ENCODE measurements around the gene TBC1D22A. TPM values are rescaled to one million over a fixed set of nuclear protein-coding genes. Genes with fewer than 3 reads are reported as not detected.

Gene TBC1D22A
- total RNA-seq, 1 donor from 2014 or later, result 23.2 TPM

- Mint-ChIP-seq H3K36me3 (ENCODE audit: insufficient read depth) (peaks cover 6% of the 10 kb centered on the region), H3K27ac (no peak overlapping the region), H3K9me3 (ENCODE audit: low read depth) (peaks cover 6% of the 10 kb centered on the region), H3K4me1 (ENCODE audit: low read depth) (peaks cover 20% of the 10 kb centered on the region), H3K4me3 (ENCODE audit: low read depth) (no peak overlapping the region), H3K27me3 (no peaks in the 10 kb centered on the region)
- TF ChIP-seq CTCF (IDR thresholded peaks at IDR 0.05; ENCODE audit: unreplicated experiment), result no peak
- DNase-seq (ENCODE audit: low spot score, unreplicated experiment), result no peak
Observed at GRCh38 chr22:46758121-46758520, 4.3 kb upstream of the TBC1D22A start.

GRCh38 chr22:46758867-46759290, 3.6 kb upstream of the TBC1D22A start:
- DNase-seq (ENCODE audit: low spot score, unreplicated experiment), result peak; percentile 45
- H3K9me3 Mint-ChIP-seq (ENCODE audit: low read depth), result peaks cover 6% of the 10 kb centered on the region
- H3K27ac Mint-ChIP-seq, result peak overlapping the region; percentile 35
- H3K27me3 Mint-ChIP-seq, result no peaks in the 10 kb centered on the region
- peaks cover 6% of the 10 kb centered on the region for H3K36me3 Mint-ChIP-seq (ENCODE audit: insufficient read depth)
- peak; percentile 76 for TF ChIP-seq CTCF (IDR thresholded peaks at IDR 0.05; ENCODE audit: unreplicated experiment)
- peaks cover 23% of the 10 kb centered on the region for H3K4me1 Mint-ChIP-seq (ENCODE audit: low read depth)
- no peak overlapping the region for H3K4me3 Mint-ChIP-seq (ENCODE audit: low read depth)

- H3K4me3 Mint-ChIP-seq (ENCODE audit: low read depth), result peak overlapping the region; percentile 99
- peaks cover 29% of the 10 kb centered on the region for H3K4me1 Mint-ChIP-seq (ENCODE audit: low read depth)
- no peaks in the 10 kb centered on the region for H3K27me3 Mint-ChIP-seq
- peaks cover 6% of the 10 kb centered on the region for H3K36me3 Mint-ChIP-seq (ENCODE audit: insufficient read depth)
- H3K27ac Mint-ChIP-seq, result peak overlapping the region; percentile 88
- H3K9me3 Mint-ChIP-seq (ENCODE audit: low read depth), result peaks cover 6% of the 10 kb centered on the region
- DNase-seq (ENCODE audit: low spot score, unreplicated experiment), result no peak
- no peak for TF ChIP-seq CTCF (IDR thresholded peaks at IDR 0.05; ENCODE audit: unreplicated experiment)
Observed at GRCh38 chr22:46761017-46761416, 1.4 kb upstream of the TBC1D22A start.

- H3K36me3 Mint-ChIP-seq (ENCODE audit: insufficient read depth), result peaks cover 1% of the 10 kb centered on the region
- H3K9me3 Mint-ChIP-seq (ENCODE audit: low read depth), result peaks cover under 1% of the 10 kb centered on the region
- peak overlapping the region; percentile 99 for H3K4me3 Mint-ChIP-seq (ENCODE audit: low read depth)
- no peak for TF ChIP-seq CTCF (IDR thresholded peaks at IDR 0.05; ENCODE audit: unreplicated experiment)
- no peaks in the 10 kb centered on the region for H3K27me3 Mint-ChIP-seq
- no peak for DNase-seq (ENCODE audit: low spot score, unreplicated experiment)
- H3K4me1 Mint-ChIP-seq (ENCODE audit: low read depth), result peaks cover 29% of the 10 kb centered on the region
- H3K27ac Mint-ChIP-seq, result peak overlapping the region; percentile 100
Observed at GRCh38 chr22:46761539-46762237, 762 bp upstream of the TBC1D22A start.

- no peak for DNase-seq (ENCODE audit: low spot score, unreplicated experiment)
- peak overlapping the region; percentile 100 for H3K27ac Mint-ChIP-seq
- no peaks in the 10 kb centered on the region for H3K27me3 Mint-ChIP-seq
- H3K36me3 Mint-ChIP-seq (ENCODE audit: insufficient read depth), result no peaks in the 10 kb centered on the region
- TF ChIP-seq CTCF (IDR thresholded peaks at IDR 0.05; ENCODE audit: unreplicated experiment), result no peak
- H3K4me1 Mint-ChIP-seq (ENCODE audit: low read depth), result peaks cover 29% of the 10 kb centered on the region
- peak overlapping the region; percentile 99 for H3K4me3 Mint-ChIP-seq (ENCODE audit: low read depth)
- no peaks in the 10 kb centered on the region for H3K9me3 Mint-ChIP-seq (ENCODE audit: low read depth)
Observed at GRCh38 chr22:46763051-46763705, 728 bp downstream of the TBC1D22A start.

All from progenitor cell of endocrine pancreas (in vitro differentiated cells).